RPMI8226 (cell line): ENCODE results near the gene CSGALNACT2.
"Not testable (repeated sequence)": the region's sequence is repeated elsewhere in the genome, so short reads cannot be mapped to it uniquely, and the experiment has no call there.

Experiments
- DNase-seq: peaks from one replicate; pipeline ENCODE4 v3.0.0-alpha.2; 2015

Gene CSGALNACT2

GRCh38 chr10:43138021-43138756 is at the start of gene CSGALNACT2:
CSGALNACT2 (plus strand) TSS chr10:43138445; CDS start chr10:43155150, 16,705 bp downstream.
- DNase-seq = peak; percentile 87

- DNase-seq = no peak
These were observed 48.7 kb upstream of the CSGALNACT2 start for GRCh38 chr10:43089519-43089918.

- DNase-seq = no peak
These were observed 48.1 kb upstream of the CSGALNACT2 start for GRCh38 chr10:43090188-43090587.

GRCh38 chr10:43090664-43091063 is 47.6 kb upstream of the CSGALNACT2 start:
- no peak for DNase-seq

- no peak for DNase-seq
These were observed 46.4 kb upstream of the CSGALNACT2 start for GRCh38 chr10:43091846-43092245.

GRCh38 chr10:43093423-43094076 is 44.7 kb upstream of the CSGALNACT2 start:
- no peak for DNase-seq

GRCh38 chr10:43094085-43094484 is 44.2 kb upstream of the CSGALNACT2 start:
- DNase-seq = no peak

- DNase-seq = not testable (repeated sequence)
These were observed 38.9 kb upstream of the CSGALNACT2 start for GRCh38 chr10:43099339-43099738.

GRCh38 chr10:43099928-43100327 is 38.3 kb upstream of the CSGALNACT2 start:
- no peak for DNase-seq

GRCh38 chr10:43100366-43100765 is 37.9 kb upstream of the CSGALNACT2 start:
- DNase-seq = no peak

- no peak for DNase-seq
These were observed 36.0 kb upstream of the CSGALNACT2 start for GRCh38 chr10:43102063-43102828.

GRCh38 chr10:43105102-43105955 is 32.9 kb upstream of the CSGALNACT2 start:
- DNase-seq = peak; percentile 62

GRCh38 chr10:43105956-43106229 is 32.4 kb upstream of the CSGALNACT2 start:
- no peak for DNase-seq

- DNase-seq = no peak
These were observed 31.8 kb upstream of the CSGALNACT2 start for GRCh38 chr10:43106256-43107091.

- DNase-seq = no peak
These were observed 29.3 kb upstream of the CSGALNACT2 start for GRCh38 chr10:43108951-43109350.

- DNase-seq = no peak
These were observed 28.5 kb upstream of the CSGALNACT2 start for GRCh38 chr10:43109671-43110249.

GRCh38 chr10:43110338-43111071 is 27.7 kb upstream of the CSGALNACT2 start:
- DNase-seq = peak; percentile 56

- no peak for DNase-seq
These were observed 27.1 kb upstream of the CSGALNACT2 start for GRCh38 chr10:43111101-43111500.

GRCh38 chr10:43111921-43112607 is 26.2 kb upstream of the CSGALNACT2 start:
- DNase-seq = no peak

GRCh38 chr10:43112608-43112961 is 25.7 kb upstream of the CSGALNACT2 start:
- DNase-seq = no peak
